NCI-H1105 treated with DMSO at 0.1 percent for 48 hours (cell line): ENCODE results near the gene MRPL55.
A peak's percentile ranks its signal among the peaks of the same experiment; 100 is the strongest.

Experiments
- DNase-seq: peaks from one replicate; lab custom pipeline; 2025; lab: John Stamatoyannopoulos, UW

MRPL55 gene

DNA sequence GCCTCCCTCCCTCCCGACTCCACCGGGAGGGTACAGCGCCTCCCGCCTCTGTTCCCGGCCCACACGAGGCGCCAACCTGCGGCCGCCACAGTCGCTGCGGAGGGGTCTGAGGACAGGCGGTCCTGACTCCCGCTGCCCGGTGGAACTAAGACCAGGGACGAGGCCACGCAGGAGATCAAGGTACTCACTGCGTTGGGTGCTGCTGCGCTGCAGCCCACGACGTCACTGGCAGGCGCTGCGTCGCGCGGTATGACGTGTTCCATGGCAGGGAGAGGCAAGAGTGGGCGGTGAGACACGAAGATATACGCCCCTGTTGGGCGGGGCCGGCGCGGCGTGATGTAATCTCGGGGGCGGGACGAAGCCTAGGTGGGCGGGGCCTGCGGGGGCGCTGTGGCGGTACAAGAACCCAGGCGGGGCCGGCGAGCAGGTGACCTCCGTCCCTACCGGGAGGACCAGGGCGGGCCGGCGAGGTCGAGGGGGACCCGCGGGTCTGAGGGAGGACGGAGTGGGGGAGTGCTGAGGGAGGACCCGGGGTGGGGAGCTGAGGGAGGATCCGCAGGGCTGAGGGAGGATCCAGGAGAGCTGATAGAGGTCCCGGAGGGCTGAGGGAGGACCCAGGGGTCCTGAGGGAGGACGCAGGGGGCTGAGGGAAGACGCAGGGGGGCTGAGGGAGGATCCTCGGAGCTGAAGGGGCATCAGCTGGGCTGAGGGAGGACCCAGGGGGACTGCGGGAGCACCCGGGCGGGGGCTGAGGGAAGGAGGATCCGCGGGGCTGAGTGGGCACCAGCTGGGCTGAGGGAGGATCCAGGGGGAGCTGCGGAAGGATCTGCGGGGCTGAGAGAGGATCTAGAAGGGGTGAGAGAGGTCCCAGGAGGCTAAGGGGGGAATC lies at the start of gene MRPL55:
Gene MRPL55, minus strand, starts transcription at position 227 of the 889 bp plus-strand sequence. CDS start 1,039 bp downstream, outside the sequence.
- DNase-seq: peak; percentile 77

DNA sequence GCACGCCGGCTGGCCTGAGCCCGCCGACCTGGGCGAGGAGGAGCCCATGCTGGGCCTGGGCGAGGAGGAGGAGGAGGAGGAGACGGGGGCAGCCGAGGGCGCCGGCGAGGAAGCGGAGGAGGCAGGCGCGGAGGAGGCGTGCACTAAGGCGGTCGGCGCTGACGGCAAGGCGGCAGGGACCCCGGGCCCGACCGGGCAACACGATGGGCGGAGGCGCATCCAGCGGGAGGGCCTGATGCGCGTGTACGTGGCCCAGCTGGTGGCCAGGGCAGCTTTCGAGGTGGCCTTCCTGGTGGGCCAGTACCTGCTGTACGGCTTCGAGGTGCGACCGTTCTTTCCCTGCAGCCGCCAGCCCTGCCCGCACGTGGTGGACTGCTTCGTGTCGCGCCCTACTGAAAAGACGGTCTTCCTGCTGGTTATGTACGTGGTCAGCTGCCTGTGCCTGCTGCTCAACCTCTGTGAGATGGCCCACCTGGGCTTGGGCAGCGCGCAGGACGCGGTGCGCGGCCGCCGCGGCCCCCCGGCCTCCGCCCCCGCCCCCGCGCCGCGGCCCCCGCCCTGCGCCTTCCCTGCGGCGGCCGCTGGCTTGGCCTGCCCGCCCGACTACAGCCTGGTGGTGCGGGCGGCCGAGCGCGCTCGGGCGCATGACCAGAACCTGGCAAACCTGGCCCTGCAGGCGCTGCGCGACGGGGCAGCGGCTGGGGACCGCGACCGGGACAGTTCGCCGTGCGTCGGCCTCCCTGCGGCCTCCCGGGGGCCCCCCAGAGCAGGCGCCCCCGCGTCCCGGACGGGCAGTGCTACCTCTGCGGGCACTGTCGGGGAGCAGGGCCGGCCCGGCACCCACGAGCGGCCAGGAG lies 49.3 kb upstream of the MRPL55 start:
- no peak for DNase-seq

DNA sequence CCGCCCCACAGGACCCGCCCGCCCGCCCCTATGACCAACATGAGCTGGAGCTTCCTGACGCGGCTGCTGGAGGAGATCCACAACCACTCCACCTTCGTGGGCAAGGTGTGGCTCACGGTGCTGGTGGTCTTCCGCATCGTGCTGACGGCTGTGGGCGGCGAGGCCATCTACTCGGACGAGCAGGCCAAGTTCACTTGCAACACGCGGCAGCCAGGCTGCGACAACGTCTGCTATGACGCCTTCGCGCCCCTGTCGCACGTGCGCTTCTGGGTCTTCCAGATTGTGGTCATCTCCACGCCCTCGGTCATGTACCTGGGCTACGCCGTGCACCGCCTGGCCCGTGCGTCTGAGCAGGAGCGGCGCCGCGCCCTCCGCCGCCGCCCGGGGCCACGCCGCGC lies 48.6 kb upstream of the MRPL55 start:
- DNase-seq: no peak

DNA sequence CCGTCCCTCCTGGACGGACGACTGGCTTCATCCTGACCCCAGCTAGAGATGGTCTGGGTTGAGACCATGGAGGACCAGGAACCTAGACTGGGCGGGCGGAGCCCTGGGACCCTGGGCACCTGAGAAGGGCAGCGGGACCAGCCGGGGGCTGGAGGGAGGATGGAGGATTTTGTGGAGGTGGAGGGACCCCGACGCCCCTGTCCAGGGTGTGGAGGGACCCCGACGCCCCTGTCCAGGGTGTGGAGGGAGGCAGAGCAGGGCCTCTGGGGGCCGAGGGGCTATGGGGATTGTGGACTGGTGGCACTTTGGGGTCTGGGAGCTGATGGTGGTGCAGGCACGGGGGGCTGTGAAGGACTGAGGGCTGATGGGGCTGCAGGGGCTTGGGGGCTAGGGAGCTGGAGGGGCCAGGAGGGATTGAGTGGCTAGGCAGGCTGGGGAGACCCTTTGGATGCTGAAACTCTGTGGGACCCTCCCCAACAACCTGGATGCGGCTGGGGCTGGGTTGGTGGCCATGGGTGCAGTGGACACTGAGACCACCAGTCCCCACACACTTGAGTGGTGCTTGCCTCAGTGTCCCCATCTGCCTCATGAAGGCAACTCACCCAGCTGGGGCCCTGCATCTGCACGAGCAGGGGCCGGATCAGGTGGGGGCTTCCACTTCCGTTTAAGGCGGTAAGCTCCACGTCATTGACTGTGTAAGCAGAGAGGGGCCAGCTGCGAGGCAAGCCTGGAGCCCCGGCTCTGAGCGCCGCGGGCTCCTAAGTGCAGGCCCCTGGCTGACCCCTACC lies 48.0 kb upstream of the MRPL55 start:
- no peak for DNase-seq

DNA sequence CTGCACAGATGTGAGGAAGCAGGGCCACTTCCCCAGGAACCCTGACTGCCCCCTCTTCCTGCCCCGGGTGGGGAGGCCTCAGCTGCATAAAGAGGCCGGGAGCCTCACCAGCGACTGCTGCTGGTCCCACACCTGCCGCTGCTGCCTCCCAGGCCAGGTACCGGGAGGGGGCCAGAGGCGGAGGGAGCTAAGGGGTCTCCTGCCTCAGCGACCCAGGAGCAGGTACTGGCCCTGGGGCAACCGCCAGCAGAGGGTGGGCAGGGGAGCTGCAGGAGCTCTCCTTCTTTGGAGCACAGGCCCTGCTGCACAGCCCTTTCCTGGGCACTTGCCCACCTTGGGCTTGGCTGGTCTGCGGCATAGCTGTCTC lies 47.4 kb upstream of the MRPL55 start:
- DNase-seq: no peak

DNA sequence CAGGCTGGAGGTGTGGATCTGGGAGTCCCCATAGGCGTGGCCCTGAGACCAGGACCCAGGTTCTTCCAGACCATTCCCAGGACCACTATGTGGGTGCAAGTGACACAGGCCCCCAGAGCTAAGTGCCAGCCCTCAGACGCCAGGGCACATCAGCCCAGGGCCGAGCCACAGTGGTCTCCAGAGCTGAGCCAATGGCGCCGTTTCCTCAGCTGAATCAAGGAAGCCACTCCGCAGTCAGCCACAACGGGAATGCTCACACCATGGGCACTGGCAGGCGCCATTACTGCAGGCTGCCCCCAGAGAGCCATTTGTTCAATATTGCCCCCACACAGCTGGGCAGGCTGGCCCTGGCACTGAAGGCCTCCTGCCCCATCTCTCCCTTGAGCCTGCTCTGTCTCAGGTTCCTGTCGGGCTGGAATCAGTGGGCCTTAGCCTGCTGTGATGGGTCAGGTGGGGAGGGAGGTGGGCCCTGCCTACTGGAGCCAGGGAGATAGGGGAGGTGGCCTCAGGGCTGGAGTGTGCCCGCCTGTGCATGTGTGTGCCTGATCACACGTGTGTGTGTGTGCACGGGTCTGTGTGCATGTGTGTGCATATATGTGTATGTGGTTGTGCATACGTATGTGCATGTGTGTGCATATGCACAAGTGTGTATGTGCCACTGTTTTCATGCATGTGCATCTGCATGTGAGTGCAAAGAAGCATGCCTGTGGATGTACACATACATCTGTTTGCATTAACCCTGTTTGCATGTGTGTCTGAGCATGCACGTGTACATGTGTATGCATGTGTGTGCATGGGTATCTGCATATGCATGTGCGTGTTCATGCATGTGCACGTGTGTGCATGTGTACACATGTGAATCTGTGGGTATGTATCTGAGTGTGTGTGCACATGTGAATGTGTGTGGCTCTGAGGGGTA lies 46.8 kb upstream of the MRPL55 start:
- DNase-seq: no peak

DNA sequence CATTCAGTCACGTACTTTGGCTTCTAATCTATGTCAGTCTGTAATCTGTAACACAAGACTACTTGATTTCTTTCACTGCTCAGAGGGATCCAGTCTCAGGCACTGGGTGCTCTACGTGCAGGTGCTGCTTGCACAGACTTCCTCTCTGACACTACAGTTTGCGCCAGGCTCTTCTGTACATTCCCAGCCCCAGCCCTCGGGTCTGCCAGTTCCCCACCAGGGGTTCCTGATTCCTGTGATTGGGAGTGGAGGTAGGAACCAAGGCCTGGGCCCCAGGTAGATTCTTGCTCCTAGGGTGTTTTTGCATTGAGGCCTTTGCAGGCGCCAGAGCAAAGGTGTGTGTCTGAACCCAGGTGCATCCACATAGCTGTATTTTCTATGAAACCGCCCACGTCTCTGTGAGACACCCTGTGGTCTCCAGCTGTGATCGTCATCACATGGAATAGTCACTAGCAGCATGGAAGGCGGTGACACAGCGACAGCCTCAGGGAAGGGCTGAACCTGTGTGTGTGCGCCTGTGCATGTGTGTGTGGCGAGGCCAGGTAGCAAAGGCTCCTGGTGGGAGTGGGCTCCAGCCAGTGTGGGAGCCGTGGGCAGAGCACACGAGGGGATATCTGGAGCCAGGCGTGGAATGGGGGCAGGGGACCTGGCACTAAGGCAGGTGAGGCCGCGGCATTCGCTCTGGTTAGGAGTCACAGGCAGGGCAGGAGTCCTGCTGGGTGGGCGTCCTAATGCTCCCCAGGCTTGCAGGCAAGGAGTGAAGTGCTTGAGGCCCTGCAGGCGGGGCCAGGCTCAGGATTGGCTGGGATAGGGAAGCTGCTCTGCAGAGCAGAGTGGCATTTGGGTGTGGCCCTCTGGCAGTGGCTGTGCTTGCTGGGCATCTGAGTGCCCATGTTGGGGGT lies 45.8 kb upstream of the MRPL55 start:
- no peak for DNase-seq

DNA sequence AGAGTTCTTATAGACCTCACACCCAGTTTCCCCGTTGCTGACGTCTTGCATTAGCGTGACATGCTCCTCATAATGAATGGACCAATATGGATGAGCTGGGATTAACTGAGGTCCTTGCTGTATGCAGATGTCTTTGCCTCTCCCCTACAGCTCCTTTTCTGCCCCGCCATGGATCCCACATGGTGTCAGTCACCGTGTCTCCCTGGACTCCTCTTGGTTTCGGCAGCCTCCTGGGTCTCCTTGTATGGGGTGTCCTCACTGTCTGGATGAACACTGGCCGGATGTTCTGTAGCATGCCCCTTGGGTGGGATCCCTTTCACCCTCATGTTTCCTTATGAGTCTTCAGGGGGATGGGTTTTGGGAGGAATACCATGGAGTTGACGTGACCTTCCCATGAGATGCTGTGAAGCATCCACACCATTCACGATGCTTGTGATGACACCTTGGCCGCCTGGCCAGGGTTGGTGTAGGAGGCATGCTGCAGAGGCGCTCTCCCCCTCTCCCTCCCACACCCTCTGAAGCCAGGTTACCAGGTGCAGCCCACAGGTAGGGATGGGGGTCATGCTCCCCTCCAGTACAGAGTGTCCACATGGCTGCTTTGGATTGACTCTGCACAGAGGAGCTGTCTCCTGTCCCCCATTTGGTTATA lies 45.0 kb upstream of the MRPL55 start:
- no peak for DNase-seq

DNA sequence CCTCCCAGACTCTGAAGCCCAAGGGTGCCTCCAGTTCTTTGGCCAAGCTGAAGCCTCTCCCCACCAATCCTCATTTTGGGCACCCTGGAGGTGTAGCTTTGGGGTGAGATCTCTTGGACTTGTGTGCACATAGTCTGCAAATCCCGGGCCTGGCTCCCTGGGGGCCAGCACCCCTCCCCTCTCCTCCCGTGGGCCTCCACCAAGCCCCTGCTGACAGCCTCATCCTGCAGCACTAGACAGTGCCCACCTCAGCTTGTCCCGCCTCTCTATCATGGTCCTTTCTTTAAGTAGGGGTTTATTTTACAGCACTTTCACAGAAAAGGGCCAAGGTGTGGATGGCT lies 43.8 kb upstream of the MRPL55 start:
- DNase-seq: no peak

DNA sequence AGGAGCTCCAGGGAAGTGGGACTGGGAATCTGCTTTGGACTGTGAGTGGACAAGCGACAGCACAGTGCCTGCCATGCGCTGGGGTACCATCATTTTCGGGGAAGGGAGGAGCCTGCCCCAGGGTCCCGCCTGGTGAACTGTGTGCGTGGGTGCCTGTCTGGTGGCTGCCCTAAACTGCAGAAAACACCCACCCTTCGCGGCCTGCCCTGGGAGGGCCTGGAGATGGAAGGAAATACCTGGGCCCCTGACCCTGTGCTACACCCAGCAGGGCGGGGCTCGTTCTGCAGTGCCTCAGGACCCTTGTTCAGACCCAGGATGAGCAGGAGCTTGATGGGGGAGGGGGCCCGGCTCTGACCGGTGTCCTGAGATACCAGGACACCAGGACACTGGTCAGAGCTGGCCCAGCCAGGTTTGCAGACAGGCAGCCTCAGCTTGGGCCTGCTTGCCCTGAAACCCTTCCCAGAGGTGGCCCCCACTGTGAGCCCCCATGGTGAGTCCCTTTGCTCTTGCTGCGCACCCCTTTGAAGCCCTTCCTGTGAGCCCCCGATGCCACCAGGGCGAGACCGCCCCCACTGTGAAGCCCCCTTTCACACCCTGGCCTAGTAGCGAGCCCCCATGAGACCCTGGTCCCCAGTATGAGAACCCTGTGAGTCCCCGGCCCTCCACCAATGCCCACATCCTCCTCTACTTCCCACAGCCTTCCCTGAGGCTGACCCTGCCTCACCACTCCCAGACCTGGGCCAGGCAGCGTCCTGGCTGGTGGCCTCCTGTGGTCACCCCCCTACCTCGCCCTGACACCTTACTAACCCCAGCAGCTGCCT lies 43.2 kb upstream of the MRPL55 start:
- no peak for DNase-seq

DNA sequence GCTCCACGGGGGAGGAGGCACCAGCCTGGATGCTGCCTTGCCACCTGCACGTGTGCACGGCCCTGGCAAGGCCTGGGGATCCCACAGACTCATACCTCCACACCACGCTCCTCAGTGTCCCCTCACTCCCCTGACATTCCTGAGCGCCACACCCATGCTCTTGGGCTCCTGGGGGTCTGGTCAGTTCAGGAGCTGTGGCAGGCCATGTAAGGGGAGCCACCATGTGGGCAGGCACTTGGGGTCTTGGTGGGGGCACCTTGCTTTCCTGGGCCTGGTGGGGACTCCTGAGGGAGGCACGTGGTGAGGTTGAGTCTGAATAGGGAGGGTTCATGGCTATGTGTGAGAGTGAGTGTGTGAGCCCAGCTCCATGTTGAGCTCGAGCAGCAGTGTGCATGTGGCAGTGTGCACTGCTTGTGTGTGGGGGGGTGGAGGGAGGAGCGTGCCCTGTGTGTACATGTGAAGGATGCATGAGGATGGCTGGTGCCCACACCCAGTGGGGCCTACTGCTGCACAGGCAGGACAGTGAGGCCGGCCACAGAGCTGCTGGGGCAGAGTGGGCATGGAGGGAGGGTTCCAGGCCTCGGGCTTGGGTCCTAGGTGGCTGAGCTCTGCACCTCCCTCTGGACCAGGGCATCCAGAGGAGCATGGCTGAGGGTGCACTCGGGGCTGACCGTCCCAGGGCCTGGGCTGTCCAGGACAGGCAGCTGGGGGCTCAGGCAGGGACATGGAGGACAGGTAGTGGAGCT lies 42.3 kb upstream of the MRPL55 start:
- DNase-seq: no peak

DNA sequence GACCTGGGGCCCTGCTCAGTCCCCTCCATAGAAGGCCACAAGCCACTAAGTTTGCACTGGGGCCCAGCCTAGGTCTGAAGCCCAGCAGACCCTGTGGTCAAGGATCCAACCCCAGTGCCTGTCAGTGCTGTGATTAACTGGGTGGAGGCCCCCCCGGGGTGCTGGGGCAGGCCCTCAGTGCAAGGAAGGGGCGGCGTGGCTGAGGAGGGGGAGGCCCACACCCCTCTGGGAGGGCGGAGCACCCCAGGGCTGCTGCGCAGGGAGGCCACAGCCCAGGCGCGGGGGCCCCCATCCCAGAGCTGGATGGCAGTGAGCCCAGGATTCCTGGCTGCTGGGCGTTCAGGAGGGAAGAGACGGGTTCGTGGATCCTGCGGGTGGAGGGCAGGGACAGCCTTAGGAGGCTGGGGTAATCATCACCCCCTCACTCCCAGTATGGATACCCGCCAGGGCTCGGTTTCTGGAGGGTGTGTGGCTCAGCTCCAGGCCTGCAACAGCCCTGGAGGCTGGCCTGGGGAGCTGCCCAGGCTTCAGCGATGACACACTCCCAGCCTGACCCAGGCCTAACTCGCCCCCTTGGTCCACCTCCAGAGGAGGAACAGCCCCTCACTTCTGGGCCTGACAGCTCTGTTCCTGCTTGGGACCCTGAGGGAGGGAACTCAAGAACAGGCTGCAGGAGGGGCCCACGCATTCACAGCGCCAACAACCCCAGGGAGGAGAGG lies 41.5 kb upstream of the MRPL55 start:
- no peak for DNase-seq

DNA sequence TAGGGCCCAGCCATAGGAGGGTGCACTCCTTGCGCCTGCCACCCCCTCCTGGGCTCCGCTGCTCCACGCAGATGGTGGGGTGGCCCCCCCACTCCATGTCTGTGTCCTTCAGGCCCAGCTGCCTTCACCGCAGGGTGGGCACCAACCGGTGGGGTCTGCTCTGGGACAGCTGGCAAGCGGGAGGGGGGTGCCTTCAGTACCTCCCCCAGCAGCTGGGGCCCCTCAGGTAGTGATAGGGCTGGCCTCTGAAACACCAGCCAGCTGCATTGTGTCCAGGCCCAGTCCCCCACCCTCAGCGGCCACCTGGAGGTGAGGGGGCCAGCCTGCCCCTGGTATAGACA lies 41.0 kb upstream of the MRPL55 start:
- no peak for DNase-seq

DNA sequence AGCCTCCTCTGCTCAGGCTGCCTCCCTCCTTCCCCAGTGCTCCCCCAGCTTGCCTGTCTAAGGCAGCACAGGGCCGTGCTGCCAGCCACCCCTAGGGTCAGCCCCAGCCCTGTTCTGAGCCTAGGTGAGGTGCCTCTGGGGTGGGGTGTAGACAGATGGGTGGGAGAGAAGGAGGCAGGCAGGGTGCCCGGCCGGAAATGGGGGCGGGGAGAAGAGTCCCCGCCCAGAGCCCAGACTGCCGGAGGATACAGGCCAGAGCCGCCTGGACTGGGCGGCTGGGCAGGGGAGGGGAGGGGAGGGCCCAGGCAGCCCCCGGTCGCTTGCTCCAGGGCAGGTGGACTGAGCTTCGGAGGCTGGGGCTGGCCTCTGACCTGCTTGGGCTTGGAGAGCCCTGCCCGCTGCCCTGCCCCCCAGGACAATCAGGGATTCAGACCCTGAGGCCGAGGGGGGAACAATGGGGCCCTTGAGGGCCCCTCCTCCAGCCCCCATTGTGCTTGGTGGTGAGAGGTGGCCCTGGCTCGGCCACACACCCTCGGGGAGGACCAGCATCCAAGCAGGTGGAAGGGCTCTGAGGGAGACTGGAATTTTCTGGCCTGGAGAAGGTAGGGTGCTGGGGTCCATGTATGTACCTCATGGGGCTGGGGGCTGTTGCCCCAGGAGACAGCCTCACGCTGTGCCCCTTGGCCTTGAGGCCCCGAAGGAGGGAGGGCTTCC lies 40.5 kb upstream of the MRPL55 start, which contains the start of gene GJC2:
Gene GJC2, plus strand, starts transcription at position 525 of the 714 bp plus-strand sequence. CDS start 7,829 bp downstream, outside the sequence.
- DNase-seq: no peak

DNA sequence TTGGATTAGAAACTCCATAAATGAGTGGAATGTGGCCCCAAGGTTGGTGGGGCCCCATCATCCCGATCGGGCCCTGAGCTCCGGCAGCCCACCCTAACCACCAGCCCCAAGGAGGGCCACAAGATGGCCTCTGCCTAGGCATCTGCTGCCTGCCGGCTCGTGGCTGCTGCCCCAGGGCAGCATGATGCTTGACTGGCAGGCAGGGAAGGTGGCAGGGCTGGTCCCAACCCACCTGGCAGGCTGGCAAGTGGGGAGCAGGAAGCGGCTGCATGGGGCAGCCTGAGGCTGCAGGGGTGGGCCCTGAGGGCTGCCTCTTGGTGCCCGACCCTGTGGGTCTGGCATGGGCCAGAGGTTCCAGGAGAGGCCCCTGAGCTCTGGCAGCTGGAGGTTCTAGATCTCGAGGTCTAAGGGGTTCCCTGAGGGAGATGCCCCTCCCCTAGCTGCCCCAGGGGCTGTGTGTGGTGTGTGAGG lies 39.9 kb upstream of the MRPL55 start:
- no peak for DNase-seq

DNA sequence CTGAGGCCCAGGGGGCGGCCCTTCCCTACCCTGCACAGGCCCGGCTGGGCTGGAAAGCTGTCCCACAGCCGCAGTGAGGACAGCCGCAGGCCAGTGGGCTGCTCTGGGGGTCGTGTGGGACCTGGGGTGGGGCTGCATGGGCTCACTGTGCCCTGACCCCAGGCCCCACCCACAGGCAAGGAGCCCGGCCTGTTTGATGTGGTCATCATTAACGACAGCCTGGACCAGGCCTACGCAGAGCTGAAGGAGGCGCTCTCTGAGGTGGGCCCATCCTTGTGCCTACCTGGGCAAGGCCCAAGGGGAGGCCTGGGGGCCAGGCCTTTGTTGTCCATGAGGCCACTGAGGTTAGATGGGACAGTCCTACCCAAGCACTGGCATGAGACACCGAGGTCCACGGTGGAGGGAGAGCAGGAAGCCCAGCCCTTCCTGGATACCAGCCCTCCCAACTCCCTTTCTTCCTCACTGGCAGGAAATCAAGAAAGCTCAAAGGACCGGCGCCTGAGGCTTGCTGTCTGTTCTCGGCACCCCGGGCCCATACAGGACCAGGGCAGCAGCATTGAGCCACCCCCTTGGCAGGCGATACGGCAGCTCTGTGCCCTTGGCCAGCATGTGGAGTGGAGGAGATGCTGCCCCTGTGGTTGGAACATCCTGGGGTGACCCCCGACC lies 39.2 kb upstream of the MRPL55 start:
- no peak for DNase-seq
